ENCODE results near the gene PTDSS2. TPM values are rescaled to one million over a fixed set of nuclear protein-coding genes. Genes with fewer than 3 reads are reported as not detected.

PTDSS2 gene
- total and polyA plus RNA-seq, 2 of the 13 experiments (the other 11 are each of a cell fraction or from before 2014, with no cell fraction given) = 21.7 to 26.4 TPM

GRCh38 chr11:536841-537621, 87.0 kb downstream of the PTDSS2 start, which contains the start of gene LRRC56 (continued):
- TF ChIP-seq PBX2 (CRISPR knock-in tag; IDR thresholded peaks at IDR 0.05) (no peak), FOXO1 (CRISPR knock-in tag; IDR thresholded peaks at IDR 0.05) (0 out of 2 replicates have a peak, but pooled peaks have one; percentile 13), YEATS2 (CRISPR knock-in tag; IDR thresholded peaks at IDR 0.05; ENCODE audit: borderline replicate concordance) (no peak), ZNF850 (CRISPR knock-in tag; conservative IDR thresholded peaks at IDR 0.05) (no peak), LCORL (IDR thresholded peaks at IDR 0.05) (no peak), LCORL (CRISPR knock-in tag; IDR thresholded peaks at IDR 0.05) (no peak), MTF1 (CRISPR knock-in tag; IDR thresholded peaks at IDR 0.05) (no peak), ZNF367 (CRISPR knock-in tag; IDR thresholded peaks at IDR 0.05; ENCODE audit: borderline replicate concordance) (no peak), TERF1 (CRISPR knock-in tag; IDR thresholded peaks at IDR 0.05) (no peak), PLRG1 (conservative IDR thresholded peaks at IDR 0.05) (no peak), MATR3 (CRISPR knock-in tag; IDR thresholded peaks at IDR 0.05) (no peak), TFAP4 (IDR thresholded peaks at IDR 0.05; ENCODE audit: borderline replicate concordance, low read depth) (peak; percentile 23; the same call in 1 of the 2 replicates), ZNF816 (CRISPR knock-in tag; IDR thresholded peaks at IDR 0.05; ENCODE audit: borderline replicate concordance) (no peak), STAT6 (CRISPR knock-in tag; IDR thresholded peaks at IDR 0.05; ENCODE audit: borderline replicate concordance) (no peak), ZFX (CRISPR knock-in tag; IDR thresholded peaks at IDR 0.05; ENCODE audit: low read depth) (peak; percentile 37; the same call in 1 of the 2 replicates), ARNTL (CRISPR knock-in tag; IDR thresholded peaks at IDR 0.05) (peak; percentile 99), ZBTB20 (CRISPR knock-in tag; IDR thresholded peaks at IDR 0.05; ENCODE audit: borderline replicate concordance, low read depth) (no peak), RBM22 (optimal IDR thresholded peaks at IDR 0.05; ENCODE audit: low read length) (peak; percentile 99), ARID4A (CRISPR knock-in tag; IDR thresholded peaks at IDR 0.05; ENCODE audit: borderline replicate concordance) (peak; percentile 67; the same call in 1 of the 2 replicates), ZNF749 (CRISPR knock-in tag; IDR thresholded peaks at IDR 0.05; ENCODE audit: borderline replicate concordance) (no peak)
